ENCODE results near the gene CDC42BPA. TPM values are rescaled to one million over a fixed set of nuclear protein-coding genes. Genes with fewer than 3 reads are reported as not detected.
"Not testable (repeated sequence)": the region's sequence is repeated elsewhere in the genome, so short reads cannot be mapped to it uniquely, and the experiment has no call there.

CDC42BPA gene
- total and polyA plus RNA-seq, 2 donors (not counting 1 experiment from before 2014, with no cell fraction given), result 26.4 to 77.1 TPM

DNA sequence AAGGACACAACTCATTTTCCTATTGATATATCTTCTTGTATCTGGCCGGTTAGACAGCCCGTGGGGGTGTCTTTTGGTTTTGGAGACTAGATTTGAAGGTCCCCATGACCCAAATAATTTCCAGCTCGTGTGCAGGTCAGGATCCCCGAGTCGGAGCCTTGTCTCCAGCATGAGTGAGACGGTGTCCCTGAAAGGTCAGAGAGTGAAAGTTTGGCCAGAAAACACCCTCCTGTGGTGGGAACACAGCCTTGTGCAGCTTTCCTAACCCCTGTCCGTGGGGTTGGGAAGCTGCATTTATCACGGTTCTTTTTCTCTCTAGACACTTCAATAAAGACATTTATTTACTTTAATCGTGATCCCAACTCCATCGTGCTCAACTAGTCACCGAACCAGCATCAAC lies 360.6 kb downstream of the CDC42BPA start:
- no peak overlapping the region for H3K4me2 ChIP-seq (ENCODE audit: extremely low read depth, insufficient read depth, low read length)
- H3K4me3 ChIP-seq (replicated peaks in 1 of 4; ENCODE audit: control extremely low read depth in 1 of 4, insufficient read depth in 1 of 4, low read depth in 3 of 4, low read length in 4 of 4), result no peak overlapping the region

DNA sequence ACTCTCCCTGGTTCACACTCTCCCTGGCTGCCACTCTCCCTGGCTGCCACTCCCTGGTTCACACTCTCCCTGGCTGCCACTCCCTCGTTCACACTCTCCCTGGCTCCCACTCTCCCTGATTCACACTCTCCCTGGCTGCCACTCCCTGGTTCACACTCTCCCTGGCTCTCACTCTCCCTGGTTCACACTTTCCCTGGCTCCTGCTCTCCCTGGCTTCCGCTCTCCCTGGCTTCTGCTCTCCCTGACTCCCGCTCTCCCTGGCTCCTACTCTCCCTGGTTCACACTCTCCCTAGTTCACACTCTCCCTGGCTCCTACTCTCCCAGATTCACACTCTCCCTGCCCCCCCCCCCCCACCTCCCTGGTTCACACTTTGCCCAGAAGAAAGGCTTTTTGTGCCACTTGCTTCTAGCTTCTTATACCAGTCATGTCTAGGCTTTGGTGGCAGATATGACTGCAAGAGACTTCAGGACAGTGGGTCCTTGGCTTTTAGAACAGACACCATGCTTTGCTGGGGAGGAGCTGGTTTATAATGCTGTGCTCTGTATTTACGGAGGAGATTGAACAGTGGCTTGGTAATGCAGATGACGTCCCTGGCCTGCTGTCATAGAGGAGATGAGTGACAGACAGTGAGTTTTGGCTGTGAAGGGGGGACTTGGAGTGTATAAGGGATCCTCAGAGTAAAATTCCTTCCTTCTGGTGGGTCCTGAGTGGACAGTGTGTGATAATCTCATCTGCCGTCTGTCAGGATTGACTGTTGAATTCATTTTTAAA lies 361.2 kb downstream of the CDC42BPA start:
- Histone ChIP-seq H3K27ac (ENCODE audit: insufficient read depth, low read length) (no peak overlapping the region), H3K27me3 (ENCODE audit: control insufficient read depth, insufficient read depth, low read length) (no peaks in the 10 kb centered on the region), H3K36me3 (ENCODE audit: control insufficient read depth, insufficient read depth, low read length) (no peaks in the 10 kb centered on the region), H4K20me1 (ENCODE audit: control insufficient read depth, extremely low read depth, insufficient read depth, low read length) (no peaks in the 10 kb centered on the region), H3K4me1 (ENCODE audit: control insufficient read depth, extremely low read depth, insufficient read depth, low read length) (no peaks in the 10 kb centered on the region), H2AFZ (ENCODE audit: low read length) (no peak overlapping the region), H3K9me3 (ENCODE audit: control insufficient read depth, insufficient read depth, low read depth, low read length) (no peaks in the 10 kb centered on the region), H3K9ac (ENCODE audit: insufficient read depth, low read length) (no peak overlapping the region), H3K4me3 (replicated peaks in 1 of 4; ENCODE audit: control extremely low read depth in 1 of 4, insufficient read depth in 1 of 4, low read depth in 3 of 4, low read length in 4 of 4) (no peak overlapping the region), H3K4me2 (ENCODE audit: extremely low read depth, insufficient read depth, low read length) (no peak overlapping the region), H3K79me2 (ENCODE audit: control insufficient read depth, insufficient read depth, low read length) (no peaks in the 10 kb centered on the region)
- DNase-seq (ENCODE audit: low read depth in 2 of 2), result no peak
- TF ChIP-seq, protein P1, sequence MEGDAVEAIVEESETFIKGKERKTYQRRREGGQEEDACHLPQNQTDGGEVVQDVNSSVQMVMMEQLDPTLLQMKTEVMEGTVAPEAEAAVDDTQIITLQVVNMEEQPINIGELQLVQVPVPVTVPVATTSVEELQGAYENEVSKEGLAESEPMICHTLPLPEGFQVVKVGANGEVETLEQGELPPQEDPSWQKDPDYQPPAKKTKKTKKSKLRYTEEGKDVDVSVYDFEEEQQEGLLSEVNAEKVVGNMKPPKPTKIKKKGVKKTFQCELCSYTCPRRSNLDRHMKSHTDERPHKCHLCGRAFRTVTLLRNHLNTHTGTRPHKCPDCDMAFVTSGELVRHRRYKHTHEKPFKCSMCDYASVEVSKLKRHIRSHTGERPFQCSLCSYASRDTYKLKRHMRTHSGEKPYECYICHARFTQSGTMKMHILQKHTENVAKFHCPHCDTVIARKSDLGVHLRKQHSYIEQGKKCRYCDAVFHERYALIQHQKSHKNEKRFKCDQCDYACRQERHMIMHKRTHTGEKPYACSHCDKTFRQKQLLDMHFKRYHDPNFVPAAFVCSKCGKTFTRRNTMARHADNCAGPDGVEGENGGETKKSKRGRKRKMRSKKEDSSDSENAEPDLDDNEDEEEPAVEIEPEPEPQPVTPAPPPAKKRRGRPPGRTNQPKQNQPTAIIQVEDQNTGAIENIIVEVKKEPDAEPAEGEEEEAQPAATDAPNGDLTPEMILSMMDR (conservative IDR thresholded peaks at IDR 0.05 in 1 of 2, IDR thresholded peaks at IDR 0.05 in 1 of 2; ENCODE audit: low read depth in 1 of 2, low read length in 2 of 2), result no peak
- no peak for TF ChIP-seq EZH2 (IDR thresholded peaks at IDR 0.05; ENCODE audit: low read length, missing control alignments)

More for the DNA sequence above, 360.6 kb downstream of the CDC42BPA start:
- H4K20me1 ChIP-seq (ENCODE audit: control insufficient read depth, extremely low read depth, insufficient read depth, low read length), result no peaks in the 10 kb centered on the region
- no peak for DNase-seq (ENCODE audit: low read depth in 2 of 2)
- no peaks in the 10 kb centered on the region for H3K36me3 ChIP-seq (ENCODE audit: control insufficient read depth, insufficient read depth, low read length)
- no peak for TF ChIP-seq EZH2 (IDR thresholded peaks at IDR 0.05; ENCODE audit: low read length, missing control alignments)
- TF ChIP-seq, protein P1 (conservative IDR thresholded peaks at IDR 0.05 in 1 of 2, IDR thresholded peaks at IDR 0.05 in 1 of 2; ENCODE audit: low read depth in 1 of 2, low read length in 2 of 2), result no peak
- no peaks in the 10 kb centered on the region for H3K9me3 ChIP-seq (ENCODE audit: control insufficient read depth, insufficient read depth, low read depth, low read length)
- no peak overlapping the region for H3K9ac ChIP-seq (ENCODE audit: insufficient read depth, low read length)
- no peaks in the 10 kb centered on the region for H3K79me2 ChIP-seq (ENCODE audit: control insufficient read depth, insufficient read depth, low read length)
- no peak overlapping the region for H3K27ac ChIP-seq (ENCODE audit: insufficient read depth, low read length)
- no peak overlapping the region for H2AFZ ChIP-seq (ENCODE audit: low read length)
- no peaks in the 10 kb centered on the region for H3K4me1 ChIP-seq (ENCODE audit: control insufficient read depth, extremely low read depth, insufficient read depth, low read length)
- no peaks in the 10 kb centered on the region for H3K27me3 ChIP-seq (ENCODE audit: control insufficient read depth, insufficient read depth, low read length)

DNA sequence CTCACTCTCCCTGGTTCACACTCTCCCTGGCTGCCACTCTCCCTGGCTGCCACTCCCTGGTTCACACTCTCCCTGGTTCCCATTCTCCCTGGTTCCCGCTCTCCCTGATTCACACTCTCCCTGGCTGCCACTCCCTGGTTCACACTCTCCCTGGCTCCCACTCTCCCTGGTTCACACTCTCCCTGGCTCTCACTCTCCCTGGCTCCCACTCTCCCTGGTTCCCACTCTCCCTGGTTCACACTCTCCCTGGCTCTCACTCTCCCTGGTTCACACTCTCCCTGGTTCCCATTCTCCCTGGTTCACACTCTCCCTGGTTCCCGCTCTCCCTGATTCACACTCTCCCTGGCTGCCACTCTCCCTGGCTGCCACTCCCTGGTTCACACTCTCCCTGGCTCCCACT lies 362.4 kb downstream of the CDC42BPA start:
- not testable (repeated sequence) for H3K27ac ChIP-seq (ENCODE audit: insufficient read depth, low read length); H2AFZ ChIP-seq (ENCODE audit: low read length); H3K79me2 ChIP-seq (ENCODE audit: control insufficient read depth, insufficient read depth, low read length); DNase-seq (ENCODE audit: low read depth in 2 of 2); H3K9ac ChIP-seq (ENCODE audit: insufficient read depth, low read length); H3K4me2 ChIP-seq (ENCODE audit: extremely low read depth, insufficient read depth, low read length); H3K4me3 ChIP-seq (replicated peaks in 1 of 4; ENCODE audit: control extremely low read depth in 1 of 4, insufficient read depth in 1 of 4, low read depth in 3 of 4, low read length in 4 of 4); H4K20me1 ChIP-seq (ENCODE audit: control insufficient read depth, extremely low read depth, insufficient read depth, low read length); H3K27me3 ChIP-seq (ENCODE audit: control insufficient read depth, insufficient read depth, low read length); H3K4me1 ChIP-seq (ENCODE audit: control insufficient read depth, extremely low read depth, insufficient read depth, low read length); H3K9me3 ChIP-seq (ENCODE audit: control insufficient read depth, insufficient read depth, low read depth, low read length); H3K36me3 ChIP-seq (ENCODE audit: control insufficient read depth, insufficient read depth, low read length)
